ENCODE data around the gene CPNE8. TPM values are rescaled to one million over a fixed set of nuclear protein-coding genes. Genes with fewer than 3 reads are reported as not detected.

The CPNE8 gene
- total RNA-seq, 1 experiment from 2014 or later, result 10.7 TPM

- Histone ChIP-seq H3F3A (ENCODE audit: insufficient read depth, low read depth) (no peaks in the 10 kb centered on the region), H3K4me2 (no peak overlapping the region), H3K79me2 (ENCODE audit: low read depth) (no peaks in the 10 kb centered on the region), H2AFZ (no peak overlapping the region), H3K27me3 (ENCODE audit: insufficient read depth, low read depth) (no peaks in the 10 kb centered on the region), H3K36me3 (ENCODE audit: low read depth) (no peaks in the 10 kb centered on the region), H3K4me1 (replicated peaks; ENCODE audit: insufficient read depth) (no peaks in the 10 kb centered on the region), H4K20me1 (ENCODE audit: insufficient read depth) (no peaks in the 10 kb centered on the region), H3K4me3 (no peak overlapping the region), H3K9me2 (ENCODE audit: insufficient read depth) (no peaks in the 10 kb centered on the region), H3K9me3 (ENCODE audit: insufficient read depth, low read depth) (no peaks in the 10 kb centered on the region), H3K27ac (no peak overlapping the region)
- BruUV-seq (replicated peaks), result no TSS peak
- no peak for TF ChIP-seq EZH2 (IDR thresholded peaks at IDR 0.05; ENCODE audit: low read depth)
- TF ChIP-seq CTCF (conservative IDR thresholded peaks at IDR 0.05), result no peak
- no peak for DNase-seq
- ChIA-PET POLR2A (ENCODE audit: unreplicated experiment) (no interaction called here), CTCF (no interaction called here)
- intact Hi-C loops (cut with micrococcal nuclease; ENCODE audit: unreplicated experiment), result no loop called here
Measured at GRCh38 chr12:38872561-38872960, 32.8 kb downstream of the CPNE8 start.

DNA sequence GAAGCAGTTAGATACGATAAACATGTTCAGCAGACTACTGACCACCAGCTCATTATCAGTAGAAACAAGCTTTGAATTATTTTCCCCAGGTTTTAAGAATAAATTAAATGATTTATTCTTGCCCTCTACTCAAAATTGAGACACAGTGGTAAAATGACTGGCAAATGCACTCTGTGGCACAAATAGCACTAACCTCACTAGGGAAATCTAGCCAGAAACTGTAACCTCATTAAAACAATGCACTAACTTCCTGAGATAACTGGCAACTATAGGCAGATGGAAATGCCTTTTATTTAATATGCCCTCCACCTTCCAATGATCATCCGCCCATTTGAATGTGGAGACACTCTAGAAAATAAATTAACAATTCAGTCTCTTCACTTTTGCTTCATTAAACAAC lies 33.2 kb downstream of the CPNE8 start:
- no peaks in the 10 kb centered on the region for H3K27me3 ChIP-seq (ENCODE audit: insufficient read depth, low read depth)
- intact Hi-C loops (cut with micrococcal nuclease; ENCODE audit: unreplicated experiment), result no loop called here
- TF ChIP-seq CTCF (conservative IDR thresholded peaks at IDR 0.05) (no peak), EZH2 (IDR thresholded peaks at IDR 0.05; ENCODE audit: low read depth) (no peak)
- BruUV-seq (replicated peaks), result no TSS peak
- H3K9me2 ChIP-seq (ENCODE audit: insufficient read depth), result no peaks in the 10 kb centered on the region
- no peak overlapping the region for H3K4me3 ChIP-seq
- H3K79me2 ChIP-seq (ENCODE audit: low read depth), result no peaks in the 10 kb centered on the region
- no peaks in the 10 kb centered on the region for H3F3A ChIP-seq (ENCODE audit: insufficient read depth, low read depth)
- H3K9me3 ChIP-seq (ENCODE audit: insufficient read depth, low read depth), result no peaks in the 10 kb centered on the region
- CTCF ChIA-PET, result no interaction called here
- POLR2A ChIA-PET (ENCODE audit: unreplicated experiment), result no interaction called here
- DNase-seq, result no peak
- no peak overlapping the region for H2AFZ ChIP-seq
- no peak overlapping the region for H3K4me2 ChIP-seq
- H3K27ac ChIP-seq, result no peak overlapping the region
- no peaks in the 10 kb centered on the region for H4K20me1 ChIP-seq (ENCODE audit: insufficient read depth)
- H3K4me1 ChIP-seq (replicated peaks; ENCODE audit: insufficient read depth), result no peaks in the 10 kb centered on the region
- no peaks in the 10 kb centered on the region for H3K36me3 ChIP-seq (ENCODE audit: low read depth)

GRCh38 chr12:38869036-38869435 lies 36.4 kb downstream of the CPNE8 start:
- intact Hi-C loops (cut with micrococcal nuclease; ENCODE audit: unreplicated experiment), result no loop called here
- Histone ChIP-seq H3K4me1 (replicated peaks; ENCODE audit: insufficient read depth) (no peaks in the 10 kb centered on the region), H4K20me1 (ENCODE audit: insufficient read depth) (no peaks in the 10 kb centered on the region), H3K9me3 (ENCODE audit: insufficient read depth, low read depth) (no peaks in the 10 kb centered on the region), H3K4me3 (no peak overlapping the region), H2AFZ (no peak overlapping the region), H3F3A (ENCODE audit: insufficient read depth, low read depth) (no peaks in the 10 kb centered on the region), H3K4me2 (no peak overlapping the region), H3K79me2 (ENCODE audit: low read depth) (no peaks in the 10 kb centered on the region), H3K36me3 (ENCODE audit: low read depth) (no peaks in the 10 kb centered on the region), H3K27ac (no peak overlapping the region), H3K9me2 (ENCODE audit: insufficient read depth) (no peaks in the 10 kb centered on the region), H3K27me3 (ENCODE audit: insufficient read depth, low read depth) (no peaks in the 10 kb centered on the region)
- no TSS peak for BruUV-seq (replicated peaks)
- ChIA-PET POLR2A (ENCODE audit: unreplicated experiment) (no interaction called here), CTCF (no interaction called here)
- TF ChIP-seq CTCF (conservative IDR thresholded peaks at IDR 0.05) (no peak), EZH2 (IDR thresholded peaks at IDR 0.05; ENCODE audit: low read depth) (no peak)
- no peak for DNase-seq
